H1 (cell line): ENCODE data around the gene PEPD. TPM values are rescaled to one million over a fixed set of nuclear protein-coding genes. Genes with fewer than 3 reads are reported as not detected.
A peak's percentile ranks its signal among the peaks of the same experiment; 100 is the strongest.

ENCODE experiments used
- CTCF ChIA-PET: fragments of 300-600 bp; sonication (Branson Sonifier 250); formaldehyde crosslinking; loops from one replicate; lab custom pipeline; 2021; ENCODE audit not compliant: partially characterized antibody; lab: Charles Lee
- POLR2A ChIA-PET: fragments of 300-600 bp; sonication (Branson Sonifier 250); formaldehyde crosslinking; loops from one replicate; lab custom pipeline; 2021; ENCODE audit warnings: inconsistent platforms; ENCODE audit not compliant: partially characterized antibody; lab: Charles Lee
- DNase-seq, 2 experiments: peaks; one replicate each; pipeline versions ENCODE4 v3.0.0 to v3.0.0-alpha.2; 2010 to 2022; ENCODE audit warnings: low spot score in 2 of 2, low read depth in 1 of 2, mixed read lengths in 1 of 2
- FAIRE-seq: peaks from 2 replicates; lab custom pipeline; 2011; peaks lifted over from hg19 to GRCh38; lab: Jason Lieb, UNC
- H2AFZ ChIP-seq: 2 replicates; pipeline ENCODE4 v1.8.1; 2012; ENCODE audit warnings: low read length, inconsistent platforms
- H2AK5ac ChIP-seq: 2 replicates; pipeline ENCODE4 v1.6.1; 2013; ENCODE audit warnings: low read depth, low read length
- H2BK120ac ChIP-seq: replicated peaks from 2 replicates; pipeline ENCODE3; 2013; ENCODE audit warnings: low read depth, low read length, inconsistent platforms
- H2BK12ac ChIP-seq: 2 replicates; pipeline ENCODE4 v1.6.1; 2013; ENCODE audit warnings: low read depth, low read length
- H2BK15ac ChIP-seq: 2 replicates; pipeline ENCODE4 v1.6.1; 2013; ENCODE audit warnings: low read length
- H2BK20ac ChIP-seq: 2 replicates; pipeline ENCODE4 v1.6.1; 2013; ENCODE audit warnings: low read length
- H2BK5ac ChIP-seq: 2 replicates; pipeline ENCODE4 v1.6.1; 2013; ENCODE audit warnings: low read depth, low read length
- H3K14ac ChIP-seq: 2 replicates; pipeline ENCODE4 v1.6.1; 2013; ENCODE audit warnings: inconsistent platforms; ENCODE audit not compliant: insufficient read length
- H3K18ac ChIP-seq: 2 replicates; pipeline ENCODE4 v1.6.1; 2013; ENCODE audit warnings: low read length; ENCODE audit errors: extremely low read depth
- H3K23ac ChIP-seq: 2 replicates; pipeline ENCODE4 v1.6.1; 2013; ENCODE audit warnings: inconsistent platforms; ENCODE audit not compliant: insufficient read length
- H3K23me2 ChIP-seq: 2 replicates; pipeline ENCODE4 v1.6.1; 2013; ENCODE audit warnings: low read depth, low read length
- H3K27ac ChIP-seq: 2 replicates; pipeline ENCODE4 v1.6.1; 2011; ENCODE audit warnings: low read depth, low read length, inconsistent platforms
- H3K27me3 ChIP-seq, 4 experiments: replicated peaks in 1 of 4; 1 replicate in 1 of 4; 2 replicates in 3 of 4; pipeline versions ENCODE4 v1.6.1 to v1.8.1; 2011 to 2013; ENCODE audit warnings: low read length in 3 of 4, mild to moderate bottlenecking in 3 of 4, inconsistent platforms in 2 of 4, mixed read lengths in 2 of 4, moderate library complexity in 1 of 4; ENCODE audit not compliant: control insufficient read depth in 3 of 4, insufficient read depth in 3 of 4; ENCODE audit errors: extremely low read depth in 1 of 4
- H3K36me3 ChIP-seq, 4 experiments: 2 replicates each; pipeline versions ENCODE4 v1.6.1 to v1.8.1; 2011 to 2013; ENCODE audit warnings: mild to moderate bottlenecking in 4 of 4, low read length in 3 of 4, moderate library complexity in 2 of 4, control low read depth in 1 of 4, inconsistent platforms in 1 of 4; ENCODE audit not compliant: insufficient read depth in 4 of 4, control insufficient read depth in 2 of 4
- H3K4ac ChIP-seq: replicated peaks from 2 replicates; pipeline ENCODE3; 2013; ENCODE audit warnings: low read length, low read depth, mixed read lengths, inconsistent platforms; ENCODE audit not compliant: insufficient read length
- H3K4me1 ChIP-seq, 4 experiments: replicated peaks in 1 of 4; 1 replicate in 1 of 4; 2 replicates in 3 of 4; pipeline versions ENCODE4 v1.6.1 to v1.8.1; 2011 to 2013; ENCODE audit warnings: low read length in 3 of 4, inconsistent platforms in 2 of 4, mixed read lengths in 1 of 4; ENCODE audit not compliant: insufficient read depth in 4 of 4, control insufficient read depth in 3 of 4
- H3K4me2 ChIP-seq, 2 experiments: 2 replicates each; pipeline versions ENCODE4 v1.6.1 to v1.8.1; 2011 to 2013; ENCODE audit warnings: low read depth in 2 of 2, low read length in 2 of 2, control low read depth in 1 of 2, inconsistent platforms in 1 of 2, mild to moderate bottlenecking in 1 of 2; ENCODE audit not compliant: insufficient read depth in 1 of 2
- H3K4me3 ChIP-seq, 4 experiments: fragments of 200-600, 300-600 bp in 1 of 4; sonication (generic), shearing (Covaris generic), sonication (Bioruptor Twin) in 1 of 4; 2 replicates each; pipeline versions ENCODE4 v1.5.1 to v1.8.1; 2011 to 2016; ENCODE audit warnings: low read length in 4 of 4, low read depth in 3 of 4, control low read depth in 2 of 4, inconsistent platforms in 2 of 4, mild to moderate bottlenecking in 2 of 4, mixed read lengths in 1 of 4, moderate library complexity in 1 of 4; ENCODE audit not compliant: insufficient read depth in 2 of 4; ENCODE audit errors: extremely low read depth in 1 of 4
- H3K56ac ChIP-seq: replicated peaks from 2 replicates; pipeline ENCODE3; 2013; ENCODE audit warnings: low read depth, mild to moderate bottlenecking, mixed read lengths, low read length, inconsistent platforms; ENCODE audit not compliant: insufficient read length
- H3K79me1 ChIP-seq: 2 replicates; pipeline ENCODE4 v1.6.1; 2013; ENCODE audit warnings: low read depth, low read length, control low read depth
- H3K79me2 ChIP-seq, 2 experiments: 2 replicates each; pipeline versions ENCODE4 v1.6.1 to v1.8.1; 2012 to 2013; ENCODE audit warnings: low read length in 2 of 2, mild to moderate bottlenecking in 2 of 2, inconsistent platforms in 1 of 2; ENCODE audit not compliant: insufficient read depth in 2 of 2, control insufficient read depth in 1 of 2
- H3K9ac ChIP-seq, 4 experiments: replicated peaks in 1 of 4; 1 replicate in 1 of 4; 2 replicates in 3 of 4; pipeline versions ENCODE4 v1.6.1 to v1.8.1; 2011 to 2013; ENCODE audit warnings: low read depth in 3 of 4, low read length in 3 of 4, control low read depth in 2 of 4, mild to moderate bottlenecking in 2 of 4, moderate library complexity in 2 of 4, inconsistent platforms in 1 of 4; ENCODE audit errors: extremely low read depth in 1 of 4
- H3K9me3 ChIP-seq, 2 experiments: 2 replicates each; pipeline versions ENCODE4 v1.6.1 to v1.8.1; 2012 to 2013; ENCODE audit warnings: mild to moderate bottlenecking in 2 of 2, moderate library complexity in 2 of 2, control low read depth in 1 of 2, inconsistent platforms in 1 of 2, low read depth in 1 of 2, low read length in 1 of 2, mixed read lengths in 1 of 2; ENCODE audit not compliant: insufficient read depth in 2 of 2
- H4K20me1 ChIP-seq, 2 experiments: replicated peaks in 1 of 2; 2 replicates each; pipeline versions ENCODE3 to v1.8.1; 2011 to 2013; ENCODE audit warnings: inconsistent platforms in 2 of 2, low read length in 2 of 2, mild to moderate bottlenecking in 1 of 2; ENCODE audit not compliant: insufficient read depth in 2 of 2, control insufficient read depth in 1 of 2
- H4K5ac ChIP-seq: 2 replicates; pipeline ENCODE4 v1.6.1; 2013; ENCODE audit warnings: low read length, low read depth, mixed read lengths, inconsistent platforms; ENCODE audit not compliant: insufficient read length
- H4K8ac ChIP-seq: 2 replicates; pipeline ENCODE4 v1.8.0; 2013; ENCODE audit warnings: mild to moderate bottlenecking, moderate library complexity, low read length, inconsistent platforms; ENCODE audit not compliant: insufficient read depth; ENCODE audit errors: extremely low read depth
- H4K91ac ChIP-seq: replicated peaks from 2 replicates; pipeline ENCODE3; 2013; ENCODE audit warnings: low read length, mixed read lengths, inconsistent platforms; ENCODE audit not compliant: insufficient read length
- BACH1 ChIP-seq: IDR thresholded peaks from 2 replicates; pipeline ENCODE4 v1.6.1; 2012; ENCODE audit warnings: low read length, improper control_type of control experiment
- BCL11A ChIP-seq, 2 experiments: IDR thresholded peaks; one replicate each; pipeline ENCODE4 v1.6.1; 2011; ENCODE audit warnings: low read depth in 2 of 2, low read length in 2 of 2, mild to moderate bottlenecking in 2 of 2
- BRCA1 ChIP-seq: IDR thresholded peaks from 2 replicates; pipeline ENCODE4 v1.6.1; 2012; ENCODE audit warnings: low read depth, low read length, improper control_type of control experiment
- CREB1 ChIP-seq: IDR thresholded peaks from 2 replicates; pipeline ENCODE4 v1.6.1; 2012; ENCODE audit warnings: inconsistent platforms
- EP300 ChIP-seq, 2 experiments: IDR thresholded peaks; 1 replicate in 1 of 2; 2 replicates in 1 of 2; pipeline ENCODE4 v1.6.1; 2011 to 2012; ENCODE audit warnings: low read depth in 2 of 2, low read length in 2 of 2, mild to moderate bottlenecking in 2 of 2, borderline replicate concordance in 1 of 2, inconsistent platforms in 1 of 2, moderate library complexity in 1 of 2
- HDAC2 ChIP-seq, 2 experiments: fragments of 300-600 bp in 1 of 2; sonication (generic) in 1 of 2; IDR thresholded peaks; 2 replicates each; pipeline ENCODE4 v1.6.1; 2011 to 2012; ENCODE audit warnings: low read depth in 2 of 2, low read length in 2 of 2, mild to moderate bottlenecking in 2 of 2, moderate library complexity in 2 of 2, borderline replicate concordance in 1 of 2, inconsistent platforms in 1 of 2
- HDAC6 ChIP-seq: IDR thresholded peaks from one replicate; pipeline ENCODE4 v1.7.1; 2012; ENCODE audit warnings: low read depth, mild to moderate bottlenecking, inconsistent platforms, low read length, moderate library complexity
- NANOG ChIP-seq: IDR thresholded peaks from 2 replicates; pipeline ENCODE4 v1.6.1; 2011; ENCODE audit warnings: low read length, low read depth, mild to moderate bottlenecking, inconsistent platforms; ENCODE audit not compliant: insufficient read depth, poor library complexity, severe bottlenecking
- PHF8 ChIP-seq: fragments of 200-600 bp; sonication (generic); conservative IDR thresholded peaks from 2 replicates; pipeline ENCODE4 v1.7.1; 2012; ENCODE audit warnings: low read depth, mild to moderate bottlenecking, inconsistent platforms, low read length, moderate library complexity
- POLR2A ChIP-seq, 2 experiments: IDR thresholded peaks; 1 replicate in 1 of 2; 2 replicates in 1 of 2; pipeline ENCODE4 v1.6.1; 2011; ENCODE audit warnings: low read depth in 2 of 2, low read length in 2 of 2, mild to moderate bottlenecking in 2 of 2; ENCODE audit errors: control extremely low read depth in 1 of 2
- RXRA ChIP-seq: IDR thresholded peaks from 2 replicates; pipeline ENCODE4 v1.6.1; 2011; ENCODE audit warnings: low read depth, mild to moderate bottlenecking, low read length, moderate library complexity; ENCODE audit not compliant: insufficient read depth
- SAP30 ChIP-seq: fragments of 300-600 bp; sonication (generic); IDR thresholded peaks from 2 replicates; pipeline ENCODE4 v1.7.1; 2012; ENCODE audit warnings: low read length, moderate library complexity, mild to moderate bottlenecking, inconsistent platforms; ENCODE audit not compliant: insufficient read depth, insufficient replicate concordance
- SIX5 ChIP-seq: IDR thresholded peaks from 2 replicates; pipeline ENCODE4 v1.6.1; 2011; ENCODE audit warnings: mild to moderate bottlenecking, low read depth, low read length
- WGBS, 2 experiments: shearing (Covaris generic) in 1 of 2; methylation state at CpG; one replicate each; pipeline versions ENCODE4 v1.1.6 to v1.1.7; 2013 to 2015; ENCODE audit warnings: low lambda C conversion rate in 2 of 2, mixed read lengths in 2 of 2, inconsistent platforms in 1 of 2, low coverage in 1 of 2, missing lambda C conversion rate in 1 of 2; ENCODE audit not compliant: insufficient replicate concordance in 2 of 2, insufficient coverage in 1 of 2, insufficient read length in 1 of 2; ENCODE audit errors: extremely low coverage in 1 of 2, missing lambda C conversion rate in 1 of 2; 5-methylcytosine and 5-hydroxymethylcytosine counted together
- polyA plus RNA-seq, 7 experiments: library from polyadenylated mRNA; depleted of rRNA in 3 of 7; stranded (reverse) in 5 of 7; unstranded in 2 of 7; fragments of >200 nt in 5 of 7; fragments of 200-250 nt in 2 of 7; gene quantifications; 1 replicate in 5 of 7; 2 replicates in 1 of 7; 4 replicates in 1 of 7; pipeline versions ENCODE4 v1.2.1 to v1.2.3, GENCODE V29; 2011 to 2013; ENCODE audit warnings: missing spikeins in 2 of 7, mixed read lengths in 2 of 7
- total RNA-seq: library from RNA; stranded (reverse); fragmentation: NEBNext Ultra II Directional; extraction: Animal tissue kit (Norgen Biotek cat#: 25700); gene quantifications from 2 replicates; pipeline ENCODE4 v1.2.1, GENCODE V29; 2021

PEPD gene
- total and polyA plus RNA-seq, 2 of the 8 experiments (the other 6 are each of a cell fraction or from before 2014, with no cell fraction given) = 84.1 to 178 TPM

GRCh38 chr19:33547676-33548075, 26.1 kb upstream of the PEPD start:
- no peak overlapping the region for H2BK120ac ChIP-seq
- H3K14ac ChIP-seq = no peak overlapping the region
- no peaks in the 10 kb centered on the region for H3K9me3 ChIP-seq
- H3K9ac ChIP-seq = no peak overlapping the region
- H4K8ac ChIP-seq = 0 out of 2 replicates have a peak overlapping the region, but pooled peaks have one; percentile 17
- no peak overlapping the region for H3K27ac ChIP-seq
- H3K79me2 ChIP-seq = no peaks in the 10 kb centered on the region
- H3K18ac ChIP-seq = no peak overlapping the region
- DNase-seq (no peak), FAIRE-seq (no peak)
- H3K23ac ChIP-seq = no peak overlapping the region
- POLR2A ChIA-PET = interaction anchor here (0.7 kb wide), 1 partner anchor 36 kb away, joined by 3 read pairs; no protein-coding TSS in a partner anchor
- H3K36me3 ChIP-seq = no peaks in the 10 kb centered on the region
- no peaks in the 10 kb centered on the region for H4K20me1 ChIP-seq
- no peak overlapping the region for H2AFZ ChIP-seq
- H3K4me2 ChIP-seq = no peak overlapping the region
- no peak overlapping the region for H2AK5ac ChIP-seq
- no peaks in the 10 kb centered on the region for H3K79me1 ChIP-seq
- H2BK15ac ChIP-seq = no peak overlapping the region
- no peak overlapping the region for H4K91ac ChIP-seq
- no peaks in the 10 kb centered on the region for H3K23me2 ChIP-seq
- no peak overlapping the region for H2BK5ac ChIP-seq
- no peak overlapping the region for H2BK20ac ChIP-seq
- no peak overlapping the region for H3K4me3 ChIP-seq
- no peak overlapping the region for H2BK12ac ChIP-seq
- CTCF ChIA-PET = interaction anchor here (0.9 kb wide), 1 partner anchor 338 kb away, joined by 3 read pairs; no protein-coding TSS in a partner anchor
- no peaks in the 10 kb centered on the region for H3K27me3 ChIP-seq
- no peak overlapping the region for H4K5ac ChIP-seq
- peaks cover 0 to 5% (median 0%) of the 10 kb centered on the region in 4 experiments; a peak in 1 of 7 replicates for H3K4me1 ChIP-seq
- 90% methylated on average over 3 of the region's 3 CpGs; no CpG with 5 or more reads in 1 of the 2 experiments for WGBS, 2 experiments
- no peak for TF ChIP-seq CREB1
- no peak for TF ChIP-seq RXRA
- no peak for TF ChIP-seq BRCA1
- TF ChIP-seq SIX5 = no peak
- TF ChIP-seq POLR2A (IDR thresholded peaks at IDR 0.05; ENCODE audit: control extremely low read depth in 1 of 2, low read depth in 2 of 2, low read length in 2 of 2) = no peak
- no peak for TF ChIP-seq SAP30
- no peak for TF ChIP-seq PHF8
- TF ChIP-seq HDAC2 (IDR thresholded peaks at IDR 0.05; ENCODE audit: borderline replicate concordance in 1 of 2, low read depth in 2 of 2, low read length in 2 of 2) = no peak
- TF ChIP-seq BCL11A (IDR thresholded peaks at IDR 0.05; ENCODE audit: low read depth in 2 of 2, low read length in 2 of 2) = no peak
- TF ChIP-seq HDAC6 = no peak
- no peak for TF ChIP-seq EP300 (IDR thresholded peaks at IDR 0.05; ENCODE audit: borderline replicate concordance in 1 of 2, low read depth in 2 of 2, low read length in 2 of 2)
- TF ChIP-seq NANOG = no peak
- no peak for TF ChIP-seq BACH1
- no peak overlapping the region for H3K56ac ChIP-seq
- no peak overlapping the region for H3K4ac ChIP-seq
